Loucy (cell line): ENCODE data around the gene GLYR1.

Source experiments
- CTCF ChIP-seq: fragments of 200-600 bp; sonication (generic); conservative IDR thresholded peaks from 2 replicates; pipeline ENCODE4 v1.5.1; 2014; ENCODE audit warnings: mild to moderate bottlenecking, antibody characterized with exemption, low read length
- EZH2phosphoT487 ChIP-seq: fragments of 200-600 bp; IDR thresholded peaks from 2 replicates; pipeline ENCODE4 v1.6.1; 2018; ENCODE audit warnings: antibody characterized with exemption, mild to moderate bottlenecking, moderate library complexity, borderline replicate concordance

GRCh38 chr16:4755687-4756086 lies 91.4 kb downstream of the GLYR1 start:
- TF ChIP-seq EZH2phosphoT487 = no peak
- no peak for TF ChIP-seq CTCF
